HepG2 (cell line): ENCODE data around the gene NOTCH4. TPM values are rescaled to one million over a fixed set of nuclear protein-coding genes. Genes with fewer than 3 reads are reported as not detected.

Experiments
- ATAC-seq: fragments of 200-7000 bp; cut with Tn5 transposase; 3 replicates; pipeline ENCODE4 v1.9.1; 2020; ENCODE audit warnings: mild to moderate bottlenecking, moderate library complexity
- BruUV-seq: library from RNA; stranded (reverse); fragments of 400-500 nt; replicated peaks from 2 replicates; lab custom pipeline; 2021; lab: Mats Ljungman, UMichigan
- CTCF ChIA-PET: fragments of 300-600 bp; formaldehyde crosslinking; extraction: SDS; loops from one replicate; lab custom pipeline; 2021; ENCODE audit warnings: low total read pairs, inconsistent platforms, low intra/inter-chr PET ratio; lab: Yijun Ruan, JAX
- POLR2A ChIA-PET: fragments of 350-600 bp; sonication (Branson Sonifier 250); formaldehyde crosslinking; loops from one replicate; lab custom pipeline; 2020; ENCODE audit warnings: antibody characterized with exemption, inconsistent platforms; lab: Yijun Ruan, JAX
- DNase-seq: peaks from one replicate; pipeline ENCODE4 v3.0.0-alpha.2; 2015; ENCODE audit warnings: low spot score
- FAIRE-seq: peaks from 3 replicates; lab custom pipeline; 2011; peaks lifted over from hg19 to GRCh38; lab: Jason Lieb, UNC
- H2AFZ ChIP-seq: one replicate; pipeline ENCODE4 v1.6.1; 2011; ENCODE audit warnings: low read length, inconsistent platforms
- H3K27ac ChIP-seq: fragments of 300-600 bp; 3 replicates; pipeline ENCODE4 v1.8.0; 2011; ENCODE audit warnings: mixed run types, mild to moderate bottlenecking, mixed read lengths, low read length, inconsistent platforms; ENCODE audit not compliant: insufficient read depth; ENCODE audit errors: extremely low read length
- H3K27me3 ChIP-seq, 2 experiments: fragments of 200-600 bp in 1 of 2; 2 replicates in 1 of 2; 3 replicates in 1 of 2; pipeline versions ENCODE4 v1.6.0 to v1.8.0; 2011; ENCODE audit warnings: low read length in 2 of 2, mild to moderate bottlenecking in 2 of 2, moderate library complexity in 2 of 2, inconsistent platforms in 1 of 2; ENCODE audit not compliant: insufficient read depth in 2 of 2, control insufficient read depth in 1 of 2
- H3K36me3 ChIP-seq, 2 experiments: fragments of 200-600 bp in 1 of 2; replicated peaks in 1 of 2; 2 replicates in 1 of 2; 3 replicates in 1 of 2; pipeline versions ENCODE4 v1.5.1 to v1.8.0; 2011; ENCODE audit warnings: low read length in 2 of 2, inconsistent platforms in 1 of 2; ENCODE audit not compliant: insufficient read depth in 2 of 2, control insufficient read depth in 1 of 2
- H3K4me1 ChIP-seq: 2 replicates; pipeline ENCODE4 v1.5.1; 2012; ENCODE audit warnings: low read length, inconsistent platforms; ENCODE audit not compliant: insufficient read depth
- H3K4me2 ChIP-seq: 2 replicates; pipeline ENCODE4 v1.6.0; 2011; ENCODE audit warnings: low read depth, low read length, inconsistent platforms
- H3K4me3 ChIP-seq, 3 experiments: fragments of 200-600 bp in 1 of 3; sonication (generic), shearing (Covaris generic) in 1 of 3; replicated peaks in 1 of 3; 2 replicates each; pipeline ENCODE4 v1.5.1; 2011 to 2016; ENCODE audit warnings: low read length in 3 of 3, inconsistent platforms in 2 of 3, low read depth in 2 of 3, mild to moderate bottlenecking in 2 of 3, control low read depth in 1 of 3, mixed read lengths in 1 of 3; ENCODE audit not compliant: insufficient read depth in 1 of 3
- H3K79me2 ChIP-seq: one replicate; pipeline ENCODE4 v1.6.1; 2011; ENCODE audit warnings: low read length, inconsistent platforms; ENCODE audit not compliant: insufficient read depth
- H3K9ac ChIP-seq: 2 replicates; pipeline ENCODE4 v1.6.0; 2011; ENCODE audit warnings: mild to moderate bottlenecking, low read depth, low read length, inconsistent platforms; ENCODE audit not compliant: insufficient read depth
- H3K9me3 ChIP-seq: 2 replicates; pipeline ENCODE4 v1.5.1; 2012; ENCODE audit warnings: mild to moderate bottlenecking, low read length
- H4K20me1 ChIP-seq: 2 replicates; pipeline ENCODE4 v1.6.0; 2011; ENCODE audit warnings: inconsistent platforms, mild to moderate bottlenecking, low read length, moderate library complexity; ENCODE audit not compliant: insufficient read depth
- BCL6 ChIP-seq: IDR thresholded peaks from 2 replicates; pipeline ENCODE4 v1.6.1; 2016; ENCODE audit warnings: missing genetic modification reagents, missing compliant biosample characterization
- CEBPB ChIP-seq: IDR thresholded peaks from 2 replicates; pipeline ENCODE4 v1.6.1; 2011; ENCODE audit warnings: low read depth, low read length, improper control_type of control experiment, borderline replicate concordance
- CENPT ChIP-seq: sonication (generic); formaldehyde crosslinking; IDR thresholded peaks from 2 replicates; pipeline ENCODE4 v1.8.0; 2022; ENCODE audit warnings: low read depth, mild to moderate bottlenecking, moderate library complexity, missing genetic modification reagents
- ERF ChIP-seq: IDR thresholded peaks from 2 replicates; pipeline ENCODE4 v1.6.1; 2018; ENCODE audit warnings: missing biosample characterization, missing genetic modification reagents
- HOXA9 ChIP-seq: sonication (generic); formaldehyde crosslinking; IDR thresholded peaks from 2 replicates; pipeline ENCODE4 v1.8.1; 2022; ENCODE audit warnings: missing genetic modification reagents, mild to moderate bottlenecking, moderate library complexity, borderline replicate concordance
- LBX2 ChIP-seq: sonication (generic); formaldehyde crosslinking; IDR thresholded peaks from 2 replicates; pipeline ENCODE4 v1.5.0; 2020; ENCODE audit warnings: missing genetic modification reagents, mild to moderate bottlenecking, borderline replicate concordance
- MAZ ChIP-seq, 2 experiments: sonication (generic) in 1 of 2; formaldehyde crosslinking in 1 of 2; IDR thresholded peaks; 2 replicates each; pipeline versions ENCODE4 v1.5.0 to v1.6.1; 2012 to 2020; ENCODE audit warnings: low read depth in 2 of 2, mild to moderate bottlenecking in 2 of 2, borderline replicate concordance in 1 of 2, improper control_type of control experiment in 1 of 2, low read length in 1 of 2, missing genetic modification reagents in 1 of 2, moderate library complexity in 1 of 2
- NR2F6 ChIP-seq, 2 experiments: IDR thresholded peaks; 2 replicates each; pipeline ENCODE4 v1.6.1; 2016; ENCODE audit warnings: antibody characterized with exemption in 1 of 2, mild to moderate bottlenecking in 1 of 2
- RARA ChIP-seq: IDR thresholded peaks from 2 replicates; pipeline ENCODE4 v1.6.1; 2016; ENCODE audit warnings: missing genetic modification reagents, missing compliant biosample characterization
- RNF219 ChIP-seq: sonication (generic); formaldehyde crosslinking; IDR thresholded peaks from 2 replicates; pipeline ENCODE4 v1.5.0; 2020; ENCODE audit warnings: mild to moderate bottlenecking, missing genetic modification reagents
- SETDB1 ChIP-seq: sonication (generic); formaldehyde crosslinking; IDR thresholded peaks from 2 replicates; pipeline ENCODE4 v1.5.1; 2020; ENCODE audit warnings: missing genetic modification reagents, mild to moderate bottlenecking, borderline replicate concordance
- TAF1 ChIP-seq: sonication (generic); formaldehyde crosslinking; IDR thresholded peaks from 2 replicates; pipeline ENCODE4 v1.4.0; 2020; ENCODE audit warnings: missing genetic modification reagents
- TBX2 ChIP-seq: sonication (generic); formaldehyde crosslinking; IDR thresholded peaks from 2 replicates; pipeline ENCODE4 v1.5.0; 2020; ENCODE audit warnings: missing genetic modification reagents, mild to moderate bottlenecking, borderline replicate concordance
- TIGD3 ChIP-seq: sonication (generic); formaldehyde crosslinking; IDR thresholded peaks from 2 replicates; pipeline ENCODE4 v1.5.1; 2020; ENCODE audit warnings: mild to moderate bottlenecking, missing genetic modification reagents, borderline replicate concordance
- ZBTB25 ChIP-seq: IDR thresholded peaks from 2 replicates; pipeline ENCODE4 v1.6.1; 2018; ENCODE audit warnings: missing genetic modification reagents
- ZNF263 ChIP-seq: sonication (generic); formaldehyde crosslinking; IDR thresholded peaks from 2 replicates; pipeline ENCODE4 v1.4.0; 2020; ENCODE audit warnings: missing genetic modification reagents
- ZNF607 ChIP-seq: sonication (generic); formaldehyde crosslinking; IDR thresholded peaks from 2 replicates; pipeline ENCODE4 v1.5.1; 2020; ENCODE audit warnings: missing genetic modification reagents, mild to moderate bottlenecking, borderline replicate concordance
- WGBS: methylation state at CpG from one replicate; pipeline ENCODE4 v1.1.6; 2017; ENCODE audit warnings: low lambda C conversion rate; 5-methylcytosine and 5-hydroxymethylcytosine counted together
- in situ Hi-C: cut with HindIII; loops from 2 replicates; pipeline ENCODE4 v1.10.0; 2017; ENCODE audit warnings: low pct_unique_long_range_greater_than_20kb; ENCODE audit not compliant: extremely low pct_ligation_motif_present
- intact Hi-C: fragments of 100-400 bp; cut with micrococcal nuclease; formaldehyde crosslinking; loops from one replicate; pipeline ENCODE4 v1.10.0; 2022; ENCODE audit not compliant: unreplicated experiment
- polyA plus RNA-seq, 8 experiments: library from polyadenylated mRNA; depleted of rRNA in 3 of 8; stranded (reverse) in 7 of 8; unstranded in 1 of 8; fragments of >200 nt; fragmentation: Illumina TruSeq in 4 of 8; extraction: Trizol in 4 of 8; gene quantifications; 2 replicates each; pipeline versions ENCODE4 v1.2.1 to v1.2.3, GENCODE V29; 2011 to 2016; ENCODE audit warnings: low read depth in 4 of 8, missing spikeins in 1 of 8, mixed read lengths in 1 of 8; ENCODE audit not compliant: insufficient read depth in 1 of 8
- total RNA-seq, 5 experiments: library from RNA; depleted of rRNA; stranded (reverse); fragments of >200 nt; fragmentation: Illumina TruSeq; extraction: Trizol; gene quantifications; 2 replicates each; pipeline ENCODE4 v1.2.3, GENCODE V29; 2016; ENCODE audit warnings: low read depth in 1 of 5
- TF ChIP-seq, protein P1 (sequence below), 2 experiments: fragments of 450-650 bp in 1 of 2; sonication (generic) in 1 of 2; formaldehyde crosslinking; IDR thresholded peaks; 2 replicates each; pipeline versions ENCODE4 v1.5.0 to v1.8.0; 2020 to 2022; ENCODE audit warnings: mild to moderate bottlenecking in 1 of 2, missing genetic modification reagents in 1 of 2

NOTCH4 gene
- total and polyA plus RNA-seq, 2 of the 13 experiments (the other 11 are each of a cell fraction or from before 2014, with no cell fraction given) = 0.51 to 0.83 TPM

DNA sequence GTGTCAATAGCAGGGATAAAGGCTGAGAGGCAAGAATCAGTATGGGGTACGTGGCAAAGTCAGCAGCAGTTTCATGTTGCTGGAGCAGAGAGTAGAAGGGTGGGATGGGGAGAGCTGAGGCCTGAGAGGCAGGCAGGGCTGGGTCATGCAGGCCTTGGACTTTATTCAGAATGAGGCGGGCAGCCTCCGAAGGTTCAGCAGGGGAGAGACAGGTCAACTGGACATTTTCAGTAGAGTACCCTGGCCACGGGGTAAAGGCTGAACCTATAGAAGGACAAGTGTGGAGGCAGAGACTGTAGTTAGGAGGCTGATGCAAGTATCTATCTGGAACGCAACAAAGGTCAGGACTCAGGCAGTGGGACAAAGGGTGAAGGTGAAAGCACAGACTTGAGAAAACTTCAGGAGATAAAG, 13.7 kb downstream of the NOTCH4 start (continued):
- TF ChIP-seq TIGD3 (no peak), LBX2 (no peak), TAF1 (no peak), RARA (CRISPR knock-in tag) (peak; percentile 74), HOXA9 (CRISPR knock-in tag) (no peak), ERF (no peak), MAZ (IDR thresholded peaks at IDR 0.05; ENCODE audit: borderline replicate concordance, low read depth, low read length) (no peak), MAZ (CRISPR knock-in tag; IDR thresholded peaks at IDR 0.05; ENCODE audit: low read depth) (no peak)

- intact Hi-C loops = no loop called here
- WGBS = 3% methylated on average over 1 of the region's 1 CpG
- CTCF ChIA-PET = no interaction called here
- ATAC-seq (no peak), DNase-seq (no peak), FAIRE-seq (no peak)
- POLR2A ChIA-PET = no interaction called here
- Histone ChIP-seq H4K20me1 (no peaks in the 10 kb centered on the region), H3K9me3 (no peaks in the 10 kb centered on the region), H3K27me3 (peaks cover 1 to 5% of the 10 kb centered on the region in 2 experiments; a peak in 3 of 5 replicates), H3K79me2 (no peaks in the 10 kb centered on the region), H3K4me3 (no peak overlapping the region), H3K36me3 (no peaks in the 10 kb centered on the region), H3K27ac (no peak overlapping the region), H3K4me2 (no peak overlapping the region), H2AFZ (no peak overlapping the region), H3K4me1 (peaks cover 24% of the 10 kb centered on the region), H3K9ac (no peak overlapping the region)
- in situ Hi-C loops = no loop called here
- BruUV-seq = no TSS peak
- TF ChIP-seq ZNF263 (CRISPR knock-in tag) (no peak), SETDB1 (no peak), CENPT (CRISPR knock-in tag) (no peak), CEBPB (peak; percentile 71), BCL6 (peak; percentile 35; the same call in 1 of the 2 replicates), ZBTB25 (CRISPR knock-in tag) (no peak), ZNF607 (no peak), NR2F6 (IDR thresholded peaks at IDR 0.05) (0 out of 2 replicates have a peak, but pooled peaks have one; percentile 33), NR2F6 (CRISPR knock-in tag; IDR thresholded peaks at IDR 0.05) (peak; percentile 37; the same call in 1 of the 2 replicates), RNF219 (CRISPR knock-in tag) (no peak), TBX2 (CRISPR knock-in tag) (no peak)
- TF ChIP-seq, protein P1, sequence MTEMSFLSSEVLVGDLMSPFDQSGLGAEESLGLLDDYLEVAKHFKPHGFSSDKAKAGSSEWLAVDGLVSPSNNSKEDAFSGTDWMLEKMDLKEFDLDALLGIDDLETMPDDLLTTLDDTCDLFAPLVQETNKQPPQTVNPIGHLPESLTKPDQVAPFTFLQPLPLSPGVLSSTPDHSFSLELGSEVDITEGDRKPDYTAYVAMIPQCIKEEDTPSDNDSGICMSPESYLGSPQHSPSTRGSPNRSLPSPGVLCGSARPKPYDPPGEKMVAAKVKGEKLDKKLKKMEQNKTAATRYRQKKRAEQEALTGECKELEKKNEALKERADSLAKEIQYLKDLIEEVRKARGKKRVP (CRISPR knock-in tag; IDR thresholded peaks at IDR 0.05) = peak in 1 of 2 experiments; percentile 95; a peak in 2 of 4 replicates
Observed at GRCh38 chr6:32208996-32209395, 14.9 kb downstream of the NOTCH4 start.
